Measurements from ENCODE around the gene GPR31.
"Not testable (repeated sequence)": the region's sequence is repeated elsewhere in the genome, so short reads cannot be mapped to it uniquely, and the experiment has no call there.

The GPR31 gene

GRCh38 chr6:167200806-167201205, 43.0 kb upstream of the GPR31 start:
- H2AFZ ChIP-seq (ENCODE audit: low read depth, low read length, severe bottlenecking), result no peak overlapping the region
- no peak overlapping the region for H3K4me2 ChIP-seq (ENCODE audit: low read depth, low read length, poor library complexity, severe bottlenecking)
- no peak overlapping the region for H3K27ac ChIP-seq (ENCODE audit: low read depth, low read length)
- H3K79me2 ChIP-seq (ENCODE audit: insufficient read depth, low read length), result no peaks in the 10 kb centered on the region
- H3K36me3 ChIP-seq (ENCODE audit: low read length), result no peaks in the 10 kb centered on the region
- TF ChIP-seq EZH2phosphoT487 (conservative IDR thresholded peaks at IDR 0.05; ENCODE audit: low read length) (no peak), CTCF (IDR thresholded peaks at IDR 0.05; ENCODE audit: insufficient read depth, low read length, poor library complexity, severe bottlenecking) (no peak)
- H3K4me3 ChIP-seq (ENCODE audit: insufficient read depth, low read length, poor library complexity, severe bottlenecking), result no peak overlapping the region
- H4K20me1 ChIP-seq (ENCODE audit: low read depth, low read length), result no peaks in the 10 kb centered on the region
- H3K9me2 ChIP-seq (replicated peaks; ENCODE audit: insufficient read depth, low read length), result no peaks in the 10 kb centered on the region
- H3F3A ChIP-seq (ENCODE audit: insufficient read depth), result no peaks in the 10 kb centered on the region
- H3K9me3 ChIP-seq (ENCODE audit: insufficient read depth, low read length), result no peaks in the 10 kb centered on the region
- H3K27me3 ChIP-seq (ENCODE audit: low read length), result no peaks in the 10 kb centered on the region
- H3K9ac ChIP-seq (ENCODE audit: low read length), result no peak overlapping the region

- not testable (repeated sequence) for H3K9ac ChIP-seq (ENCODE audit: low read length); H2AFZ ChIP-seq (ENCODE audit: low read depth, low read length, severe bottlenecking); H3K4me2 ChIP-seq (ENCODE audit: low read depth, low read length, poor library complexity, severe bottlenecking); H3K79me2 ChIP-seq (ENCODE audit: insufficient read depth, low read length); H3K9me3 ChIP-seq (ENCODE audit: insufficient read depth, low read length); H3F3A ChIP-seq (ENCODE audit: insufficient read depth); H3K27me3 ChIP-seq (ENCODE audit: low read length); H3K9me2 ChIP-seq (replicated peaks; ENCODE audit: insufficient read depth, low read length); H4K20me1 ChIP-seq (ENCODE audit: low read depth, low read length); H3K27ac ChIP-seq (ENCODE audit: low read depth, low read length); H3K4me3 ChIP-seq (ENCODE audit: insufficient read depth, low read length, poor library complexity, severe bottlenecking); H3K36me3 ChIP-seq (ENCODE audit: low read length)
Measured at GRCh38 chr6:167195941-167196610, 38.3 kb upstream of the GPR31 start.

GRCh38 chr6:167193515-167194125, 35.8 kb upstream of the GPR31 start:
- not testable (repeated sequence) for H3K9me2 ChIP-seq (replicated peaks; ENCODE audit: insufficient read depth, low read length); H3K27me3 ChIP-seq (ENCODE audit: low read length); H3K9me3 ChIP-seq (ENCODE audit: insufficient read depth, low read length); H3F3A ChIP-seq (ENCODE audit: insufficient read depth); H3K9ac ChIP-seq (ENCODE audit: low read length); H3K36me3 ChIP-seq (ENCODE audit: low read length); H3K27ac ChIP-seq (ENCODE audit: low read depth, low read length); H4K20me1 ChIP-seq (ENCODE audit: low read depth, low read length); H2AFZ ChIP-seq (ENCODE audit: low read depth, low read length, severe bottlenecking); H3K4me2 ChIP-seq (ENCODE audit: low read depth, low read length, poor library complexity, severe bottlenecking); H3K79me2 ChIP-seq (ENCODE audit: insufficient read depth, low read length); H3K4me3 ChIP-seq (ENCODE audit: insufficient read depth, low read length, poor library complexity, severe bottlenecking)

- not testable (repeated sequence) for H3K9me2 ChIP-seq (replicated peaks; ENCODE audit: insufficient read depth, low read length); H2AFZ ChIP-seq (ENCODE audit: low read depth, low read length, severe bottlenecking); H4K20me1 ChIP-seq (ENCODE audit: low read depth, low read length); H3K4me3 ChIP-seq (ENCODE audit: insufficient read depth, low read length, poor library complexity, severe bottlenecking); H3K4me2 ChIP-seq (ENCODE audit: low read depth, low read length, poor library complexity, severe bottlenecking); H3K9ac ChIP-seq (ENCODE audit: low read length); H3K27me3 ChIP-seq (ENCODE audit: low read length); H3K79me2 ChIP-seq (ENCODE audit: insufficient read depth, low read length); H3F3A ChIP-seq (ENCODE audit: insufficient read depth); H3K27ac ChIP-seq (ENCODE audit: low read depth, low read length); H3K9me3 ChIP-seq (ENCODE audit: insufficient read depth, low read length); H3K36me3 ChIP-seq (ENCODE audit: low read length)
Measured at GRCh38 chr6:167191043-167191583, 33.3 kb upstream of the GPR31 start.

GRCh38 chr6:167187275-167187674, 29.5 kb upstream of the GPR31 start:
- H3F3A ChIP-seq (ENCODE audit: insufficient read depth); H3K9me2 ChIP-seq (replicated peaks; ENCODE audit: insufficient read depth, low read length): not testable (repeated sequence)

GRCh38 chr6:167185101-167185500, 27.3 kb upstream of the GPR31 start:
- H3K9me2 ChIP-seq (replicated peaks; ENCODE audit: insufficient read depth, low read length); H3K27ac ChIP-seq (ENCODE audit: low read depth, low read length); H3K27me3 ChIP-seq (ENCODE audit: low read length); H3K4me3 ChIP-seq (ENCODE audit: insufficient read depth, low read length, poor library complexity, severe bottlenecking); H4K20me1 ChIP-seq (ENCODE audit: low read depth, low read length); H3F3A ChIP-seq (ENCODE audit: insufficient read depth); H3K36me3 ChIP-seq (ENCODE audit: low read length); H3K9ac ChIP-seq (ENCODE audit: low read length); H3K9me3 ChIP-seq (ENCODE audit: insufficient read depth, low read length); H2AFZ ChIP-seq (ENCODE audit: low read depth, low read length, severe bottlenecking); H3K79me2 ChIP-seq (ENCODE audit: insufficient read depth, low read length); H3K4me2 ChIP-seq (ENCODE audit: low read depth, low read length, poor library complexity, severe bottlenecking): not testable (repeated sequence)

More at GRCh38 chr6:167187275-167187674, 29.5 kb upstream of the GPR31 start:
- H3K9ac ChIP-seq (ENCODE audit: low read length); H3K27me3 ChIP-seq (ENCODE audit: low read length); H3K36me3 ChIP-seq (ENCODE audit: low read length); H3K4me2 ChIP-seq (ENCODE audit: low read depth, low read length, poor library complexity, severe bottlenecking); H3K4me3 ChIP-seq (ENCODE audit: insufficient read depth, low read length, poor library complexity, severe bottlenecking); H4K20me1 ChIP-seq (ENCODE audit: low read depth, low read length); H3K27ac ChIP-seq (ENCODE audit: low read depth, low read length); H3K79me2 ChIP-seq (ENCODE audit: insufficient read depth, low read length); H3K9me3 ChIP-seq (ENCODE audit: insufficient read depth, low read length); H2AFZ ChIP-seq (ENCODE audit: low read depth, low read length, severe bottlenecking): not testable (repeated sequence)

DNA sequence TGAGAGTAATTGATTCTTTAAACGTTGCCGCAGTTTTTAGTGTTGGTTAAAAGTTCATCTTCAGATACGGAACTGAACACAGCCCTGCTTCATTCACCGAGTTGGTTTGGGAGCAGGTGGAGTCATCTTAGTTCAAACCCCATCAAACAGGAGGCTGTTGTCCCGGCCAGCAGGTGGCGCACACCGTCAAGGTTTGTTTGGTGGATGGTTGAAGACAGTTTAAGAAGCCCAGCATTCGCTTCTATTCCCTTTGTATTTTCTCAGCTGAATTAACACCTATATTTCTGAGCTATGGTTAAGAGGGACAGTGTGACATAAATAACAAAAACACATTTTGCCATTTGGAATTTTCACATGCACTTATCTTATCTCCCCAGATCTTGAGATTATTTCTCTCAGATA, 25.1 kb upstream of the GPR31 start:
- not testable (repeated sequence) for H3K9ac ChIP-seq (ENCODE audit: low read length); H3K27me3 ChIP-seq (ENCODE audit: low read length); H3K4me3 ChIP-seq (ENCODE audit: insufficient read depth, low read length, poor library complexity, severe bottlenecking); H3F3A ChIP-seq (ENCODE audit: insufficient read depth); H3K79me2 ChIP-seq (ENCODE audit: insufficient read depth, low read length); H3K4me2 ChIP-seq (ENCODE audit: low read depth, low read length, poor library complexity, severe bottlenecking); H2AFZ ChIP-seq (ENCODE audit: low read depth, low read length, severe bottlenecking); H3K9me2 ChIP-seq (replicated peaks; ENCODE audit: insufficient read depth, low read length); H3K36me3 ChIP-seq (ENCODE audit: low read length); H4K20me1 ChIP-seq (ENCODE audit: low read depth, low read length); H3K27ac ChIP-seq (ENCODE audit: low read depth, low read length); H3K9me3 ChIP-seq (ENCODE audit: insufficient read depth, low read length)

Measured in SU-DHL-6 (cell line).